ENCODE results near the gene NKX2-8. TPM values are rescaled to one million over a fixed set of nuclear protein-coding genes. Genes with fewer than 3 reads are reported as not detected.

NKX2-8 gene
- total RNA-seq, result not detected
- long read RNA-seq, result 0 reads

GRCh38 chr14:36582011-36582873 lies at the start of gene NKX2-8:
Gene NKX2-8, minus strand, starts transcription at chr14:36582614. Its CDS starts 225 bp downstream, at chr14:36582389.
- ATAC-seq (peak; percentile 59), DNase-seq (no peak)
- intact Hi-C loops (cut with DNase I, micrococcal nuclease), result no loop called here

DNA sequence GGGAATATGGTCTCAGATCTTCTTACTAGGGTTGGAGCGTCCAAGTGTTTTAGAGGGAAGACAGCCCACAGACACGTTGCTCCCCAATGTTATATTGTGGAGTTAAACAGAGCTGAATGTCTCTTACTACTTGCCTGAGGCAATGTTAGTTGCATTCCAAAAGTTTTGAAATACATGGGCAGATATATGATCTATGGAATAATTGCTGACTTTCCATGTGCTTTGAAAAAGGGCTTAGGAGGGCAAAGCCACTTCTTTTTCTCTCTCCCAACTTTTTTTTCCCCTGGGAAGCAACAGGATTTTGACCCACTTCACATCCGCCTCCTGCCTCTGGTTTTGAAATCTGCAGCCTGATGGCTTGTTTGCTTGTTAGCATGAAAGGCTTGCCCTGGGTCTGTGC lies 45.6 kb upstream of the NKX2-8 start:
- ATAC-seq (no peak), DNase-seq (no peak)
- intact Hi-C loops (cut with DNase I, micrococcal nuclease), result no loop called here

GRCh38 chr14:36626151-36626550 lies 43.7 kb upstream of the NKX2-8 start:
- no peak for DNase-seq
- intact Hi-C loops (cut with DNase I, micrococcal nuclease), result no loop called here
- no peak for ATAC-seq

- intact Hi-C loops (cut with DNase I, micrococcal nuclease), result no loop called here
- no peak for ATAC-seq
- no peak for DNase-seq
These were observed 43.0 kb upstream of the NKX2-8 start for GRCh38 chr14:36625436-36625835.

- intact Hi-C loops (cut with DNase I, micrococcal nuclease), result no loop called here
- DNase-seq, result no peak
- no peak for ATAC-seq
These were observed 42.6 kb upstream of the NKX2-8 start for GRCh38 chr14:36625014-36625413.

- no peak for DNase-seq
- intact Hi-C loops (cut with DNase I, micrococcal nuclease), result no loop called here
- no peak for ATAC-seq
These were observed 37.4 kb upstream of the NKX2-8 start for GRCh38 chr14:36619853-36620252.

- ATAC-seq, result no peak
- no peak for DNase-seq
- intact Hi-C loops (cut with DNase I, micrococcal nuclease), result no loop called here
These were observed 36.7 kb upstream of the NKX2-8 start for GRCh38 chr14:36619131-36619530.

- intact Hi-C loops (cut with DNase I, micrococcal nuclease), result no loop called here
These were observed 36.2 kb upstream of the NKX2-8 start for GRCh38 chr14:36618641-36619040.

DNA sequence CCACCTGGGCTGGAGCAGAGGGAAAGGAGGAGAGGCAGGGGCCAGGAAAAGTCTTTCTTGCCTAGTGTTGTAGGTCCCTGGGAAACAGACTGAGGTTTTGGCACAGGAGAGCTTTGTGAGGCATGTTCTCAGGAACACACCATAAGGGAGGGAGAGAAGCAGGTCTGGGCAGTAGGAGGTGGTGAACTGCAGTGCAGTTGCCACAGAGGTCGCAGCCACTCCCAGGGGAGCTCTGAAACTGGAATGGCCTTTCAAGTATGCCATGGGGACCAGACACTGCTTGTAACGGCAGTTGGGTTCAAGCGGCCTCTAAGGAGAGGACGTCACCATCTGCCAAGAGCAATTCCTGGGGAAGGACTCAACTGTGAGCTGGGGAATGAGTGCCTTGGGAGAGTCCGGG lies 35.4 kb upstream of the NKX2-8 start:
- ATAC-seq, result no peak

More at GRCh38 chr14:36618641-36619040, 36.2 kb upstream of the NKX2-8 start:
- ATAC-seq (no peak), DNase-seq (no peak)

DNA sequence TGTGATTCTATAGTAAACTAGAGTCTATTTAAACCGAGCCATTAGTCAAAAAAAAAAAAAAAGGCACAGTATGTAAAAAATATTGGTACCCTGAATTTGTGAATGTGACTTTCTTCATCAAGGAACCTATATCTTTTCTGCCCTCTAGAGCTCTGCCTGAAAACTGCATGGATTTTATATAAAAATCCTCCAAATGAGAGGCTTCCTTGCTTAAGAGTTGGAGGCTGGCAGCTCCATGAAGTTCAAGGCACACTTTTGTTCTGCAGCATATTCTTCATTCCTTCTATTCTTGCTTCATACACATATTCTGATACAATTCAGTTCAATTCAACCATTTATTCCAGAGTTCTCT lies 23.1 kb upstream of the NKX2-8 start:
- DNase-seq (no peak), ATAC-seq (no peak)
- intact Hi-C loops (cut with DNase I, micrococcal nuclease), result no loop called here

More for the DNA sequence above, 35.4 kb upstream of the NKX2-8 start:
- intact Hi-C loops (cut with DNase I, micrococcal nuclease), result no loop called here
- no peak for DNase-seq

GRCh38 chr14:36604757-36605505 lies 22.5 kb upstream of the NKX2-8 start:
- DNase-seq, result peak in 1 of 2 donors; percentile 39
- intact Hi-C loops (cut with DNase I, micrococcal nuclease), result no loop called here
- peak; percentile 83 for ATAC-seq

DNA sequence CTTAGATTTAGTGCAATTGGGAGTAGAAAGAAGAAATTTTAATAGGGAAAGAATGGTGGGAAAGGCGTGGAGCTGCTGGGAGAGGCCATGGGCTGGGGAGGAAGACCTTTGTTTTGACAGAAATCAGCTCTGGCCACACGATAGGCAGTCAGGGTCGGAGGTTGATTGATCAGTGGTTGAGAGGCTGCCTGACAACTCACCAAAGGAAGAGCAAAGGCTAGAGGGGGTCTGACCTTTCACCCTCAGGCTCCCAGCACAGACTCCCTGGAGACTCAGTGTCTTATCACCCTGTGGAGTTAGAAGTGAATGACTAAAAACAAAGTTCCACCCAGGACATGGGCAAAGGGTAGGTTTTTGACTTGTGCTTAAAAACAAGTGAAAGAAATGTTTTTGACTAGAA lies 18.0 kb upstream of the NKX2-8 start:
- intact Hi-C loops (cut with DNase I, micrococcal nuclease), result no loop called here
- no peak for ATAC-seq
- no peak for DNase-seq

DNA sequence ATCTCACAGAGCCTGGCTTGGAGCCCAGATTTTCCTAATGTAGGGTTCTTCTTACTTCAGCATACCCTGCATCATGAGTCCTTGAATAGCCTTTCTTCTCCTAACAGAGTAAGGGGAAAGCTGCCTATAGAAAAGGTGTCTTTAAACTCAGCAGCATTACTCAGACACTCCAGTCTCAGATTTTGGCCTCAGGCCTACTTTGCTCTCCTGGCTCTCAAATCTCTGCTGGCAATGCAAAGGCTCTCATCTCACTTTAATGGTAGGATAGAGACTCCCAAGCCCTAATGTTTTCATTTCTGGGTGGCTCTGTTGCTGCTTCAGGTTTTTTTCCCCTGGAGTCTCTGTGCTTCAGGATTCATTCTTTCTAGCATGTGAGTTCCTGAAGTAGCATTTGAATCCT lies 9.1 kb upstream of the NKX2-8 start:
- ATAC-seq, result no peak
- intact Hi-C loops (cut with DNase I, micrococcal nuclease), result no loop called here
- no peak for DNase-seq

DNA sequence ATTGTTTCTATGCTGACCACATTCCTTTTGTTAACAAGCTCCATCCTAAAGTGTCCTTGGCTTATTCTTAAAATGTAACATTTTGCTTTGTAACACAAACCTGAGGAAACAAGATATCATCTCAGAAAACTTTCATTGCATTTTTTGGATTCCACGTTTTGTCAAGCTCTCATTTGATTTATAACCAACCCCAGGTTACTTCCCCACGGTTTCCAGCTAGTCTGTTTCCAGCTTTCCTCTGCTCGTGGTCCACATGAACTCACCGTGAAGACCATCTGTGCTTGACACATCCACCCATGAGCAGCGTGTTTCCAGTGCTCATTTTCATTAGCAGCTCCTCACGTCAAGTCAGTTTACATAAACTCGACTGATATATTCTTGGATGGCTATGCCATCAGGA lies 6.4 kb upstream of the NKX2-8 start:
- intact Hi-C loops (cut with DNase I, micrococcal nuclease), result no loop called here

DNA sequence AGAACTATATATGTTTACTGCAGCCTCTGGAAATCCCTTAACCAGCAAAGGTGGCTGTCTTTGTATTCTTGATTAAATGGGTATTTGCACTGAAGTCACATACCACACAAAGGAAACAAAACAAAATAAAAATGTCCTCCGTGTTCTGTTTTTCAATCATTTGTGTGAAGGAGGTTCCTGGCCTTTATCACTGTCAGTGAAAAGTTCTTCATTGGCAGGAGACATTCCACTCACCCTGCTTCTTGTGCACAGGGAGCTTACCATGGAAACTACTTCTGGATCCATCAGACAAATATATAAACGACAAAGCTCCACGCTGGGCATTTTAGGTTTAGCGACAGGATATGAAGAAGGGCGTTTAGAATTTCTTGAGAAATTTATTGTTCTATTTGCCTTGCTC lies 5.7 kb upstream of the NKX2-8 start:
- no peak for DNase-seq
- intact Hi-C loops (cut with DNase I, micrococcal nuclease), result no loop called here
- no peak for ATAC-seq

More for the DNA sequence above, 6.4 kb upstream of the NKX2-8 start:
- DNase-seq, result no peak
- no peak for ATAC-seq

DNA sequence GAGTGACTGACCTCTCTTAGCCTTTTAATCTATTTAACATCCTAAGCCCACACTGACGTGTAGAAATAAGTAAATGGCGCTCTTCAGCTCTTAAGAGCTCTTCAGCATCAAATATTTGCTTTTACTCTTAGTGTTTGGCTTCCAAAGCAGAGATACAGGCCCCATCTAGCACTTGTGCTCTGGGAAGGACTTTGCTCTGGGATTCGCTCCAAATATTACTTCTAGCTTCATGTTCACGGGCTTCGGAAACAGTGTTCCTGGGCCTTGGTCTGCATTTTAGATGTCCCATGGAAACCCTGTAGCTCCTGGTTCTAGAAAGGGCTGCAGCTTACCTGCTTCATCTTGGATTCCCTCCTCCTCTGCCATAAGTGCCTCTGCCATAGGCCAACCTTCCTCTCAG lies 2.7 kb upstream of the NKX2-8 start:
- ATAC-seq, result no peak
- no peak for DNase-seq
- intact Hi-C loops (cut with DNase I, micrococcal nuclease), result no loop called here

DNA sequence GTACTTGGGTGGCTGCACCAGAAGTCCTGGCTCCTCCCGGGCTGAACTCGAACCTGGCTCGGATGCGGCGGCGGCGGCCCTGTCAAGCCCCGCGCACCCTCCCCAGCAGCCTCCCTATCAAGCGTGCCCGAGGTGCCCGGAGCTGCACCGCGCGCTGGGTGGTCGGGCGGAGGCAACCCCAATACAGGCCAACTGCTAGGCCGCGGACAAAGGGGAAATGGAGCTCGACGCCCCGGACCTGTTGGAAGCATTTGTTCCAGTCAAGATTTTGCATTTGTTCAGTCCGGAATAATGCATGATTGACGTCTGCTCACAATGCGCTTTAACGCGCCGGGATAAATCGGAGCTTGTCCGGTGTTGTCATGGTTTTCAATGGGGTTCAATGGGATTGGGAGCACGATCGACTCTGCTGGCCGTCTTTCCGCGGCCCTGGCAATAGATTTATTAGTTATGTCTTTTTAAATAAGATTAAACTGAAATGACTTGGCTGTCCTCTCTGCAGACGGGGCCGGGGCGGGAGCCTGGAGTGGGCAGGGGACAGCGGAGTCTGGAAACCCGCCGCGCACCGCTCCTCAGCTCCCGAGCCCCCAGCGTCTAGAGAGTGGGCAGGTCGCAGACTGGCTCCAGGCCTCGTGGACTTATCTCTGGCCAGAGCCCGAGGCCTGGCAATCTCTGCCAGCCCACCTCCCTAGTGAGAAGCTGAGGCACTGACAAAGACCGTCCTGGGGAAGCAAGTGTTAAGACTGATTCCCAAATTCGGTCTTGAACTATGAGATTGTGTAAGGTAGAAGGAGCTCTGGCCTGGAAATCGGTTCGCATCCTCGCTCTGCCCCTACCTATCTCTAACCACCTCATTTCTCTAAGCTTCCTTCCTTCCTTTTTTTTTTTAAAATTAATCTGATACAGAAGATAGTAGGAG lies 1.7 kb upstream of the NKX2-8 start:
- DNase-seq (no peak), ATAC-seq (no peak)
- intact Hi-C loops (cut with DNase I, micrococcal nuclease), result no loop called here

DNA sequence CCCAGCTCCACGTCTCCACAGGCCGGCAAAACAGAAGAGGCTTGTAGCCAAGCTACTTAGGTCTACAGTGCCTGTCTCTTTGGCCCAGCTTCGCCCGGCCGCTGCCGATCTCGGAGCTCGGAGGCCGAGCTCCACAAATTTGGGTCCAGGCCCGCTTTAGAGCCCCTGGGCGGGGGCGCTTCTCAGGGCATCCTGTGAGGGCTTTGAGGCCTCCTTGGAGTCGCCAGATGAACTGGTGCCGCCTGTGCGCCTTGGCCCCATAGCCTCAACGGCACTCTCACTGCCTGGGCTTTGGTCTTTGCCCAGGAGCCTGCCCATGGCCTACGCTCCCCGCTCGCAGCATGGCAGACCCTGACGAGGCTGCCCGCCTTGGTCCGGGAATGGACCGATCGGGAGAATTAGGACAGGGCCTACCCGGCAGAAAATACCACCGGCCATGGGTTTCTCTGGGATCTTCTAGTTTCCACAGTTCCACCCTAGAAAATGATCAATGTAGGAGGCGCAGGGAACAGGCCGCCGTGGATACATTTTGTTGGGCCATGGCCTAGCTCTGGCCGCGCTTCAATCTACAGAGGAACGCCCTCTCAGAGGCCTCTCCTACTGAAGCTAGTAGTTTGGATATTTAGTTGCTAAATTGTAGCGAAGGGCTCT lies 953 bp upstream of the NKX2-8 start:
- intact Hi-C loops (cut with DNase I, micrococcal nuclease), result no loop called here
- DNase-seq, result no peak
- ATAC-seq, result no peak

DNA sequence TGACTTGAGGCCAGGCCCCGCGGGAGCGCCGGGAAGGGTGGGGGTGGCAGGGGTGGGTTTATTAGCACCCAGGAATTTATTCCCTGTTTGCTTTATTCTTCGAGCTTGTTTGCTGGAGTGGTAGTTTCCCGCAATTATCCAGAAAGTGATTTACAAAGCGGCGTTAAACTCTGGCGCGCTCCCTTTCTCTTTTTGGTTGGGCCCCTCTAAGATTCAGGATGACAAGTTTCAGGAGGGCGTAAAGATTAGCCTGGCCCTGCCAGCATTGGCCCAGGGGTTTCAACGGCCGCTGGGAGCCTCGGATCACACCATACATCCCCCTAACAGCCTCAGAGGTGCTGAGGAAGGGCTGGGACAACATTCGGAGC lies 444 bp upstream of the NKX2-8 start:
- intact Hi-C loops (cut with DNase I, micrococcal nuclease), result no loop called here
- no peak for ATAC-seq
- DNase-seq, result no peak

Data from left colon (tissue), 2 donors.